GM12801 (cell line): ENCODE results near the gene XPR1.

Source experiments
- CTCF ChIP-seq: IDR thresholded peaks from one replicate; pipeline ENCODE4 v1.5.1; 2011; ENCODE audit warnings: control low read depth; ENCODE audit not compliant: insufficient read length; ENCODE audit errors: extremely low read depth

XPR1 gene

GRCh38 chr1:180854456-180854855 is 222.6 kb downstream of the XPR1 start:
- TF ChIP-seq CTCF: no peak

- no peak for TF ChIP-seq CTCF
Measured at GRCh38 chr1:180859306-180859705, 227.5 kb downstream of the XPR1 start.

GRCh38 chr1:180860535-180860934 is 228.7 kb downstream of the XPR1 start:
- no peak for TF ChIP-seq CTCF

- TF ChIP-seq CTCF: no peak
Measured at GRCh38 chr1:180862305-180862704, 230.5 kb downstream of the XPR1 start.

- TF ChIP-seq CTCF: no peak
Measured at GRCh38 chr1:180863158-180863775, 231.4 kb downstream of the XPR1 start.

- TF ChIP-seq CTCF: no peak
Measured at GRCh38 chr1:180881806-180882509, 250.1 kb downstream of the XPR1 start.

- no peak for TF ChIP-seq CTCF
Measured at GRCh38 chr1:180884588-180885300, 252.9 kb downstream of the XPR1 start.
